ENCODE results near the gene ELF2. TPM values are rescaled to one million over a fixed set of nuclear protein-coding genes. Genes with fewer than 3 reads are reported as not detected.

Gene ELF2
- total RNA-seq, 4 donors from 2014 or later: 51.3 to 64.9 (median 64.2) TPM

DNA sequence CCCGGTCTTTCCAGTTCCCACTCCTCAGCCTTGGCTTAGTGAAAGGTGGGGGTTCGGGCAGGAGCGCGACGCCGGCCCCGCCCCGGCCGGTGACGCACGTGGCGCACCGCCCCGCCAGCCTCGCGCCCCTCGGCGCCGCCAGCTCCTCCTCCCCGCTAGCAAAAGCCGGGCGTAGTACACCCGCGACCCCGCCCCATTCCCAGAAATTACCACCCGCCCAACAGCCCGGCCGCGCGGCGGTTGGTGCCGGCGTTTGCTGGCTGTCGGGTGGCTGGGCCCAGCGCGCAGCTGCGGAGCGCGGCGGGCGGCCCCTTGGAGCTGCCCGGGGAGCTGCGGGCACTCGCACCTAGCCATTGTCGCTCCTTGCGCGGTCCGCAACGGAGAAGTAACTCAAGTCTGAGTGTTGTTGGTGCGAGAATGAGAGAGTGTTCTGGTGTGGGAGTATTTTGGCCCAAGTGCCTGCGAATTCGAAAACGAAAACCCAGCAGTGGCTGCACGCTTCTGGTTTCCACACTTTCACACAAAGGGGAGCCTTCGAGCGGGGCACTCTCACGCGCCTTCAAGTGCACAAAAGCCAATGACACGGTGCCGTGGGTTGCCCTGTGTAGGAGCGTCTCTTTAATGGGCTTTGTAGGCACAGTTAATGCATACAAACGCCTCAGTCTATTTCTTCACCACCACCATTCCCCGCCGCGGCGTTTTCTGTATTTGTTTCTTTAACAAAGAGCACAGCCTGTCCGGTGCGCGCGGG is 1.0 kb upstream of the ELF2 start:
- TF ChIP-seq, protein P1, sequence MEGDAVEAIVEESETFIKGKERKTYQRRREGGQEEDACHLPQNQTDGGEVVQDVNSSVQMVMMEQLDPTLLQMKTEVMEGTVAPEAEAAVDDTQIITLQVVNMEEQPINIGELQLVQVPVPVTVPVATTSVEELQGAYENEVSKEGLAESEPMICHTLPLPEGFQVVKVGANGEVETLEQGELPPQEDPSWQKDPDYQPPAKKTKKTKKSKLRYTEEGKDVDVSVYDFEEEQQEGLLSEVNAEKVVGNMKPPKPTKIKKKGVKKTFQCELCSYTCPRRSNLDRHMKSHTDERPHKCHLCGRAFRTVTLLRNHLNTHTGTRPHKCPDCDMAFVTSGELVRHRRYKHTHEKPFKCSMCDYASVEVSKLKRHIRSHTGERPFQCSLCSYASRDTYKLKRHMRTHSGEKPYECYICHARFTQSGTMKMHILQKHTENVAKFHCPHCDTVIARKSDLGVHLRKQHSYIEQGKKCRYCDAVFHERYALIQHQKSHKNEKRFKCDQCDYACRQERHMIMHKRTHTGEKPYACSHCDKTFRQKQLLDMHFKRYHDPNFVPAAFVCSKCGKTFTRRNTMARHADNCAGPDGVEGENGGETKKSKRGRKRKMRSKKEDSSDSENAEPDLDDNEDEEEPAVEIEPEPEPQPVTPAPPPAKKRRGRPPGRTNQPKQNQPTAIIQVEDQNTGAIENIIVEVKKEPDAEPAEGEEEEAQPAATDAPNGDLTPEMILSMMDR (IDR thresholded peaks at IDR 0.05; ENCODE audit: low read depth): no peak

DNA sequence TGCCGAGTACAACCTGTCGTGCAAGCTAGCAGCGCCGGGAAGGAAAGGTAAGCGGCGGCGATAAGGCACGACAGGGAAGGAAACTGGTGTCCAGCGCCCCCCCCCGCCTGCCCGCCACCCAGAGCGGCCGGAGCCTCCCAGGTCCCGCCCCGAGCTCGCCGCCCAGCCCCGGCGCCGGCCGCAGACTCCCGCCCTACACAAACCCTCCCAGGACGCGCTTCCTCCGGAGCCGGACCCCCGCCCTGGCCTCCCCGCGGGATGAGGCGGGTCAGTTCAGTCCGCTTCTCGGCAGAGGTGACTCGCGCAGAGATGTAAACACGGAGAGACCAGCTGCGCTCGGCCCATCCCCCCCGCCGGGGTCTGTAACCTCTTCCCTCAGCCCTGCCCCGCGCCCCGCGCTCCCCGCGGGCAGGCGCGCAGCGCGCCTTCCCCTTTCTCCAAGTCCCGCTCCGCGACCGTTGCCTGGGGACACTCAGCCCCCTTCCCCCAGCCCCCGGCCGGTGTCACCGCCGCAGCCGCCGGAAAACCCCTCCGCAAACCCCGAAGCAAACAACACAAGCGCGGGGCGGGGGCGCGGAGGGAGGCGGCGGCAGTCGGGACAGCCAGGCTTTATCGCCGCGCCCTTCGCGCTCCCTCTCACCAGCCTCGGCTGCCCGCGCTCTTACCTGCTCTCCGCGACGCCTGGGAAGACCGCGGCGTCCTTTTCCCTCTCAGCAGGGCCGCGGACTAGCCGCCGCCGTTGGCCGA is 543 bp downstream of the ELF2 start:
- TF ChIP-seq, protein P1 (IDR thresholded peaks at IDR 0.05; ENCODE audit: low read depth): no peak

DNA sequence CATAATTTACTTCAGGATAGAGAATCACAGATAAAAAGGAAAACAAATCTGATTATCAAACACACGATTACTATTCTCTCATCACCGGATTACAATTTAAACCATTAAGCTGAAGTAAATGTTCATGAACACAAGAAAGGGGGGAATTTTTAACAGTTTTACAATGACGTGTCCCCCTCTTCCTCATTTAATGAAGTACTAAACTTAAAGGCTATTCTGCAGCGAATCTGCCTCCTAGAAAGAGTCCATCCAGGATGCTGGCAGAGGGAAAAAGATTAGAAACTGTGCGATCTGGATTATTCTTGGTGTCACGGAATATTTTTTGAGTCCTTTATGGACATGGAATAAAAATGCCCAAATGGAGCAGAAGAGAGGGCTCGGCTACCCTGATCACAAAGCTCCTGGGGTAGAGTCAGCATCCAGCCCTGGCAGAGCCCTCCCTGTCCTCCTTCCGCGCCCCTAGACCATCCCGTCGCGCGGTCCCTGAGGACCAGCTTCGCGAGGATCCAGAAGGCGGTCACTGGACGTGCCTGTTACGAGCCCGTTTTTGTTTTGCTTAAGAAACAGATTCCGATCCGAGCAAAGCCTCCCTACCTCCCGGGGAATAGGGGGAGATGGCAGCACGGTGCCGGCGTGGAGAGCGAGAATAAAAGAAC is 1.2 kb downstream of the ELF2 start:
- TF ChIP-seq, protein P1 (IDR thresholded peaks at IDR 0.05; ENCODE audit: low read depth): no peak

DNA sequence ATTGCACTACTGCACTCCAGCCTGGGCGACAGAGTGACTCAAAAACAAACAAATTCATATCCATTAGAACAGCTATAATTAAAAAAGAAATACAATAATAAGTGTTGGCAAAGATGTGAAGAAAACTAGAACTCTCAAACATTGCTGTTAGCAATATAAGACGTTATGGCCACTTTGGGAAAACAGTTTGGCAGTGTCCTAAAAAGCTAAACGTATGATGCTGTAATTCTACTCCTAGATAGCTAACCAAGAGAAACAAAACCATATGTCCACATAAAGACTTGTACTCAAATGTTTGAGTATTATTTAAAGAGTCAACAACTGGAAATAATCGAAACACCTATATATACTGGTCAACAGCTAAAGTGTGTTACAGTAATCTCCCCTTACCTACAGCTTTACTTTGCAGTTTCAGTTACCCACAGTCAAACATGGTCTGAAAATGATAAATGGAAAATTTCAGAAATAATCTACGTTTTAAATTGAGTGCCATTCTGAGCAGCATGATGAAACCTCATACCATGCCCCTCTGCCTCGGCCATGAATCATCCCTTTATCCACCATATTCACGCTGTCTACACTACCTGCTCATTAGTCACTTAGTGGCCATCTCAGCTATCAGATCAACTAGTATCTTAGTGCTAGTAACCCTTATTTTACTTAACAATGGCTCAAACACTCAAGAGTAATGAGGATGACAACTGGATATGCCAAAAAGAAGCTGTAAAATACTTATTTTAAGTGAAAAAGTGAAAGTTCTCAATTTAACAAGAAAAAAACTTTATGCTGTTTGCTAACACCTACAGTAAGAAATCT is 4.9 kb downstream of the ELF2 start:
- TF ChIP-seq, protein P1 (IDR thresholded peaks at IDR 0.05; ENCODE audit: low read depth): no peak

DNA sequence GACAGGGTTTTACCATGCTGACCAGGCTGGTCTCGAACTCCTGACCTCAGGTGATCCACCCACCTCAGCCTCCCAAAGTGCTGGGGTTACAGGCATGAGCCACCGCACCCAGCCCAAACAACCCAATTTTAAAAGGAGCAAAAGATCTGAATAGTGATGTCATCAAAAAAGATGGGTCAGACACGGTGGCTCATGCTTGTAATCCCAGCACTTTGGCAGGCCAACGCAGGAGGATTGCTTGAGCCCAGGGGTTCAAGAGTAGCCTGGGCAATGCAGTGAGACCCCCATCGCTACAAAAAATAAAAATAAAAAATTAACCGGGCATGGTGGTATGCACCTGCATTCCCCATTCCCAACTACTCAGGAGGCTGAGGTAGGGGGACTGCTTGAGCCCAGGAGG is 6.1 kb downstream of the ELF2 start:
- TF ChIP-seq, protein P1 (IDR thresholded peaks at IDR 0.05; ENCODE audit: low read depth): no peak

DNA sequence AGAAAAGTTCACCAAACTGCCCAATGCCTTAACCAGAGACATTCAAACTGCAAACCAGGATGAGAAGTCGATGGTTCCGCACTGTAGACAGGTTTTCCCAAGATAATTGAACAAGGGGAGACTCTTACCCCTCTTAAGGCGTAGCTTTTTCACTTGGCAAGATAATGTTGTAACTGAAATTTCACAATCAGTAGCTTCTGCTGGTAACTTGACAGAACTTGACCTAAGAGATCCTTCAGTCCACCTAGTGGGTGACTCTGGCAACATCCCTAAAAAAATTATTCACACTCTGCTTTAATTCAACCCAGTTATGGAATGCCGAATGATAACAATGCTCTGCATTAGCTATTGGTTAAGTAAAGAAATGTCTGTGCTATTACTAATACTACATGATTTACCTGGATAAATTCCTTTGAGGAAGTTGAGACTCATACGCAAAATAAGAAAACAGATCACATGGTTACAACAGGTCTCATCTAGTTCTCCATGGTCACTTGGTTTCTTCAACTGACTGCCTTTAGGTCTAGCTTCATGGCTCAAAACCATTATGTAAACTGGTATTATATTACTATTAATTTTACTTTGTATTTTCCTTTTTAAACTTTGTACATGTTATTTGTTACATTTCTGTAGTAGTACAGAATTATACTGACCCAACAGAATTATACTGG is 9.1 kb downstream of the ELF2 start:
- TF ChIP-seq, protein P1 (IDR thresholded peaks at IDR 0.05; ENCODE audit: low read depth): no peak
